A549 (cell line): ENCODE data around the gene TMEM171.

Experiments used
- POLR2A ChIP-seq: IDR thresholded peaks from 2 replicates; pipeline ENCODE4 v1.6.1; 2012; ENCODE audit warnings: mild to moderate bottlenecking, low read length
- ZNF302 ChIP-seq: fragments of 250-450 bp; sonication (Bioruptor Pico); IDR thresholded peaks from 2 replicates; pipeline ENCODE4 v1.9.0; 2021; ENCODE audit warnings: inconsistent platforms, mild to moderate bottlenecking, moderate library complexity

DNA sequence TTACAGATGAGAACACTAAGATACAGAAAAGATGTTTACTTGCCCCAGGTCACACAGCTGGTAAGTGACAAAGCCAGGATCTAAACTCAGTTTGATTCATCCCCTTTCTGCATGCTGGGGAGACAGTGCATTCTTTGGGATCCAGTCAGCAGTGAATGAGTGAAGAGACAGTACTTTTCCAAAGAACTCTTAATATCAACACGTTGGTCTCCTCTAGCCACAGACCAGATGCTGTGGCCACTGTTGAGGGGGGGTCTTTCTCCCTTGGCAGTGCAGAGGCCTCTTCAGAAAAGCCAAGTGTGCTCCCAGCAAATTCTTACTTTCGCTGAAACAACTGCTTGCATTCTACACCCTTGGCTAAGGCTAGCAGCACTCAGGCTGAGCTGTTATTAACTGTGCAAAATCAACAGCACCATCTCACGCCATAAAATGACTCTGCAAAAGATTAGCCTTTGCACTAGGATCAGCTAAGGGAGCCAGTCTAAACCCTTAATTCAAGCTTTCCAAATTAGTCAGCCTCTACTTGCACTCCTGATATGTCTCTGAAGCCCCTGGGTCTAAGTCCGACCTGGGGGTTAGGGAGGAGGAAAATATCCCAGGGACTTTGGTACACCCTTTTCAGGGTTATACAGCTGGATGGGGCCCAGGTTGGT is 4.8 kb upstream of the TMEM171 start:
- TF ChIP-seq POLR2A (no peak), ZNF302 (CRISPR knock-in tag) (no peak)
